Skeletal muscle cell (primary cell): ENCODE measurements around the gene DSN1.
A peak's percentile ranks its signal among the peaks of the same experiment; 100 is the strongest.
"Not testable (repeated sequence)": the region's sequence is repeated elsewhere in the genome, so short reads cannot be mapped to it uniquely, and the experiment has no call there.

ENCODE experiments used
- DNase-seq: peaks from one replicate; pipeline ENCODE4 v3.0.0-alpha.2; 2010; ENCODE audit warnings: low read depth
- H3K4me3 ChIP-seq: 2 replicates; pipeline ENCODE4 v1.5.1; 2011; ENCODE audit warnings: low read depth, mild to moderate bottlenecking, control low read depth, low read length, moderate library complexity

Gene DSN1

DNA sequence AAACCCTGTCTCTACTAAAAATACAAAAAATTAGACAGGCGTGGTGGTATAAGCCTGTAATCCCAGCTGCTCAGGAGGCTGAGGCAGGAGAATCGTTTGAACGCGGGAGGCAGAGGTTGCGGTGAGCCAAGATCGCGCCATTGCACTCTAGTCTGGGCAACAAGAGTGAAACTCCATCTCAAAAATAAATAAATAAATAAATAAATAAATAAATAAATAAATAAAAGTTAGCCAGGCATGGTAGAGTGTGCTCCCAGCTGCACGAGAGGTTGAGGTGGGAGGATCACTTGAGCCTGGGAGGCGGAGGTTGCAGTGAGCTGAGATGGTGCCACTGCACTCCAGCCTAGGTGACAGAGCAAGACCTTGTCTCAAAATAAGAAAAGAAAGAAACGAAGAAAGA, 25.8 kb upstream of the DSN1 start:
- not testable (repeated sequence) for DNase-seq, H3K4me3 ChIP-seq

DNA sequence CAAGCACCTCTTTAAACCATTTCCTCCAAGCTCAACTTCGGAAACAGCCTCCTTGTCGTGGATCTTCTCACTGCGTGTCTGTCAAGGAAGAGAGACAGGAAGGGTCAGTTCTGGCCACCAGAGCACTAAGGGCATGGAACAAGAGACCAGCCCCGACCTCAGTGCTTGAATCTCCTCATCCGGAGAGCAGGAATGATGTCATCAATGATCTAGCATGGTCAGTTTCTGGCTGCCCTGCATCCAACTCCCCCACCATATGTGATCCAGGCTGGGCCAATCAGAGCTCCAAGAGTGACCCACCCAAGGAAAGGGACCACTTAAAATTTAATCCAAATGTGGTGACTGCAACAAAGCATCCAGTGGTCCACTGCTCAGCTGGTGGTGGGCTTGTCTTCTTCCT, 23.3 kb upstream of the DSN1 start:
- no peak overlapping the region for H3K4me3 ChIP-seq
- no peak for DNase-seq

DNA sequence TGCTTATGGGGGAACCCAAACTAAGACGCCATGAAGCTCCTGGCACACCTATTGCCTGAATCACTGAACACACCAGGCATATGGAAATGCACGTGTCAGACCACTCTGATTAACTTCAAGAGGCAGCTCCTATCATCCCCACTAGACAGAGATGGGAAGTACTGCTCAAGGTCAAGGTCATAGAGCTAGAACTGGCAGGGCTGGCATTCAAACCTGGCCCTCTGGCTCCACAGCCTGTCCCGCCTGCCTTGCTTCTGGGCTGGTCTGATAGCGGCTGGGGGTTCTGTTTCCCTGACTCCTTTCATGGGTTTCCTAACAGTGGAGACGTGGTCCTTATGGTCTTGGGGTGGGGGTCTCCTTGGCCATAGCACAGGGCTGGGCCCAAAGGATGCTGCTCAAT, 22.6 kb upstream of the DSN1 start:
- H3K4me3 ChIP-seq: no peak overlapping the region
- no peak for DNase-seq

DNA sequence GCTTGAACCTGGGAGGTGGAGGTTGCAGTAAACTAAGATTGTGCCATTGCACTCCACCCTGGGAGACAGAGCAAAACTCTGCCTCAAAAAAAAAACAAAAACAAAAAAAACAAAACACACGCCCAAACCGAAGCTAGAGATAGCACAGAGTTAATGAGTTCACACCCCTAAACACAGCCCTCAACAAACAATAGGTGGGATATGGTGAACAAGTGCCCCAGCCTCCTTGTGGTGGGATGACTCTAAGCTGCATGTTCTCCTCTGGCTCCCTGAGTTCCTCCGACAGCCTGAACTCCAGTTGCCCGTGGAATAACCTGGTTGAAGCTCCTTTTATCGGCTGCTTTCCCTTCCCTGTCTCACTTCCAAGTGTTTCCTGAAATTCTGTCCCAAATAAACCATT, 22.1 kb upstream of the DSN1 start:
- no peak for DNase-seq
- H3K4me3 ChIP-seq: no peak overlapping the region

DNA sequence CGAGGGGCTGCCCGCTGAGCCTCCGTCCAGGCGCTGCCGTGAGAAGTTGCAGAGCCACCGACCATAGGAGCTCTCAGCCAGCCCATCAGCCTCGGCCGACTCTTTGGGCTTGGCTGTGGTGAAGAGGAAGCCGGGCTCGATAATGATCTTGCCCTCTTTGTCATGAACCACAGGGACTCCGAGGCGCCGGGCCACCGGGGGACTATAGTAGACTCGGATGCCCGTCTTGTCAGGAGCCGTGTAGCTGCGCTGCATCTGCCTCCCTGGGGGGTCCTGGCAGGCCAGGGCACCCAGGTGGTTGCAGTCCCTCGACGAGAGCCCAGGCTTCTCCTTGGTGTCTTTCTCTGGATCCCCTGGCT, 20.5 kb upstream of the DSN1 start:
- no peak overlapping the region for H3K4me3 ChIP-seq
- DNase-seq: no peak

DNA sequence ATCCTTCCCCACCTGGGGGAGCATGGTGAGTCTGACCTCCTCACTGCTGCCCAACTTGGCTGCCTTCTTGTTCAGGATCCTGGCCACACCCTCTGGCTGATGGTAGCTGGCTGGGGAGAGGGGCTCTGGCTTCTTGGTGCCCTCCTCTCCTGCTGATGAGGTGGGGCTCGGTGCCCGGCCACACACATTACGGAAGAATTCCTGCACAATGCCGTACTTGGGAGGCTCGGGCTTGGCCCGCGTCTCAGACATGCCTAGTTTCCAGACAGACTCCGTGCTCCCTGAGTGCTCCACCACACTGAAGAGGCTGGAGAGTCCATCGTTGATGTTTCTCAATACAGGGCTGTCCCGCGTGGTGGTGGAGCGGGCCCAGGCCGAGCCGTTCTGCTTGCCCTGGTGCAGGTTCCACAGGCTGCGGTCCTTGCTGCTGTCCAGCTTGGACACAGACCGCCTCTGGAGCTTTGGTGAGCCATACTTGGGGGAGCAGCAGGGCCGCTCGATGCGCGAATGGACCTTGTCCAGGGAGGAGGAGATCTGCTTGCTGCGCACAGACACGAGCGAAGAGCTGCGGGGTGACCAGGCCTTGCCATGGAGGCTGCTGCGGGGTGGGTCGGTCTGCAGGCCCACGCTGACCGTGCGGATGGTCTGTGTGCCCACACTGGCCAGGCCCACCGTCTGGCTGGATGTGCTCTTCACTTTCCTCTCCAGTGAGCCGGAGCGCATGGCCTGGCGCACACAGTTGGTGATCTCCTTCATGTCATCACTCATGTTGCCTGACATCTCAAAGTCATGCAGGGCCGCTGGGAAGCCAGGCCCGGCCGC, 19.9 kb upstream of the DSN1 start:
- H3K4me3 ChIP-seq: no peak overlapping the region
- DNase-seq: no peak

DNA sequence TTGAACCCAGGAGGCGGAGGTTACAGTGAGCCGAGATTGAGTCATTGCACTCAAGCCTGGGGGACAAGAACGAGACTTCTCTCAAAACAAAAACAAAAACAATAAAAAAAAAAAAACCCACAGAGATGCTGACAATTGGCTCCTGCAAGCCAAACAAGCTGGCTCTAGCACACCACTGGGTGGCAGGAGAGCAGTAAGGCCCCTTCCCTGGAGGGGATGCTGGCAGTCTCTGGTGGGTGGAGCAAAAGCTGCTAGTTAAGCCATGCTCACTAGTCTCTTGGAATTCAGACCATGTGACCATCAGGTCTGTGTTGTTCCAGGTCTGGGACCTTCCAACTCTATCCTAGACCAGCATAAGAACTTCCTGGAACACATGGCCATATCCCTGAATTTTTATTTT, 18.9 kb upstream of the DSN1 start:
- peak; percentile 25 for DNase-seq
- no peak overlapping the region for H3K4me3 ChIP-seq

DNA sequence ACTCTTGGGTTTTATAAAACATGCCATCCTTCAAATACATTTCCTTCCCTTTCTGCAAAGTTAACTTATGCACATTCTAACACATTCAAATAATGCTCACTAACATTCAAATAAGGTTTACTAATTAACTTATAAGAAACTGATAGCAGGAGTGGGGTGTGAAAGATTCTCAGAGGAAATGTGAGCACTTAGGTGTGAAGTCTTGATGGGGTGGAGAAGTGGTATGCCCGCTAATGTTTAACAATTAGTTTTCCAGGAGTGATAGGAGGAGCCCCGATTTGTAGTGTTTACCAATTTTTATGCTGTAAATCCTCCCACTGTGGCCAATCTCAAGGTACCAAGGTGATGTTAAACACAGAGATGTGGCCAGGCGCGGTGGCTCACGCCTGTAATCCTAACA, 18.3 kb upstream of the DSN1 start:
- no peak overlapping the region for H3K4me3 ChIP-seq
- no peak for DNase-seq

DNA sequence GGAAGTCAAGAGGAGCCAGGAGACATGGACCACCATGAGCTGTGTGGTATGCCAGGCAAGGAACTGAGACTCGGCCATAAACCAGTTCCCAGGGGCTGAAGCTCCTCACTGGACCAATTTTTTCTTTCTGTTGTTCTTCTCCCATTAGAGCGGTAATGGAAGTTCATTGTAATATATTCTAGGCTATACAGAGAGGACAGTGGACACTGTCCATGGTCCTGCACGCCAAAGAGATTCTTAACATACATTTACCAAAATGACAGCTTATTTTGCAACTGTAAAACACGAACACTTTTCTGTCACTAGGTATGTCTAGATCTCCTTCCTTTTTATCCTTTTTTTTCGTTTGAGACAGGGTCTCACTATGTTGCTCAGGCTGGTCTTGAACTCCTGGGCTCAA, 13.1 kb upstream of the DSN1 start:
- no peak overlapping the region for H3K4me3 ChIP-seq
- DNase-seq: no peak

DNA sequence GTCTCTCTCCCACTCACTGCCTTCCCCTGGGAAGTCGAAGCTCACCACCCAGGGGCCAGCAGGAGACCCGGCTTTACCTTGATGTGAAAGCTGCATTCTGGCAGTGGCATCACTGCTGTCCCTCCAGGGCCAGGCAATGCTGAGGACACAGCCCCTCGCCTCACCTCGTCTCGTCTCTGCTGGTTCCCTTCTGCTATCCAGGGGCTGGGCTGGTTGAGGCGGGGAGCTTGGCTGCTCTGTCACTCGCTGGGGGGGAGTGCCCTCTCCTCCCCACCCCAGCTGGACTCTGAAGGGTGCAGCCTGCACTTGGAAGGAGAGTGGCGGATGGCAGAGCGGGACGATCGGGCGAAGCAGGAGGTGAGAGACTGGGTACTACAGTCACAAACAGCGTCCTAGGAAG, 12.7 kb upstream of the DSN1 start:
- no peak overlapping the region for H3K4me3 ChIP-seq

DNA sequence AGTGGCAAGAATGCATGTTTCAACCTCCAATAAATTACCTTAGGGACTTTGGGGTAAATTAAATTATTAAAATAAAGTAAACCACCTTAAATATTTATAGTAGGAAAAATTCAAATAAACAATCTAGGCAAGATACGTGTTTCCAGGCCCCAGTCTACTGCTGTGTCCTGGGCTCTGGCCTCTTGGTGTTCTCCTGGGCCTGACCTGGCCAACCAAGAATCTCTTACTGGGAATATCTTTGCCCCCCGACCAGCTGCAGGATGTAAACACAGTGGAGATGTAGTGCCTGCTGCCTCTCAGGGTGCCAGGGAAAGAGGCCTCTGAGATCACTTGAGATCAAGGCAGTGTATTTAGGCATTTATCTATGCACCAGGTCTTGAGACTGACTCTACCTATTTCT, 11.7 kb upstream of the DSN1 start:
- no peak for DNase-seq
- H3K4me3 ChIP-seq: no peak overlapping the region

More for the DNA sequence above, 12.7 kb upstream of the DSN1 start:
- no peak for DNase-seq

DNA sequence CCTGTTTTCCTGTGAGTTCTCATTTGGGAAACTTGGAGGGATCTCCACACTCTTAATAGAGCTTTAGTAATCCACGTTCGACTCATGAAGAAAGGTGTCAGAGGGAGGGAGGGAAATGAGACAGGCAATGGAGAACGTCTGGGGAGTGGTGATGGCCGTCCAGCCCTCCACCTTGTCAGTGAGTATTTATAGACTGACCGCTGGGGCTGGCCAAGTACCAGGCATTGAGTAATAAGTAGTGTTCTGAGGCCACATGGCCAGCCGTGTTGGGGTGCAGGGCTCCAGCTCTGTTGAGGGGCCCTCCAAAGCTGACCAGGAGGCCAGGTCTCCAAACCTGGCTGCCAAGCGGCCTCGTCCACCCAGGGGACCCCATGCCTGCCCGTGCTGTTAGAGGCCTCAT, 11.3 kb upstream of the DSN1 start:
- no peak for DNase-seq
- no peak overlapping the region for H3K4me3 ChIP-seq

DNA sequence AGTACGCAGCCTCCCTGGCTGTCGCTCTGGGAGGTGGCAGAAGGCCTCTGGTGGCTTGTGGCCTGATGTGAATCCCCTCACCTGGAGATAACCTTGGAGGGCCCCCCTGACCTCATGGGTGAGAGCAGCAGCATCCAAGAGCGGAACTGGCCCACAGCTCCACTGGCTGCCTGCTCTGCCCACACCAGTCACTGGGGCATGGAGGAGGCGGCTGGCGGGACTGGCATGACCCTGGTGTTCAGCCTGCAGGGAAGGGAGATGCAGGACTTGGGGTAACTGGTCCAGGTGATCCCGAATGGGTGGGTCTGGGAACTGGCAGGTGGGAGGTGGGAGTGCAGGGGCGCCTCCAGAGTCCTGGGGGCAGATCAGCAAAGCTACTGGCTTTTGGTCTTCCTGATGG, 10.6 kb upstream of the DSN1 start:
- H3K4me3 ChIP-seq: no peak overlapping the region
- no peak for DNase-seq

DNA sequence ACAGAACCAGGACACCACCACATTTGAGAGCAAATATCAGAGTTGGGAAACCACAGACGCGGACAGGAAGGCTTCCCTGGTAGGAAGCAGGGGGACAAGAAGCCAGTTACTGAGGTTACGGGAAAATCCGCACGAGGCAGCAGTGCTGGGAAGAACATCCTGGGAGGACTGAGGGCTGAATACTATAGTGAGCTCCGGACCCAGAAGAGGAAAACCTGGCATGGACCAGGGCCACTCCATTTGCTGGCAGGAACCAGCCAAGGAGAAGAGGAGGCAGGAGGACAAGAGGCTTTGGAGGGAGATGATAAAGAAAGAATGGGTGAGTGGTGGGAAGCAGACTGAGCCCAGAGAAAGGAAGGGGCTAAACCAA, 6.1 kb upstream of the DSN1 start:
- no peak for DNase-seq
- H3K4me3 ChIP-seq: no peak overlapping the region

DNA sequence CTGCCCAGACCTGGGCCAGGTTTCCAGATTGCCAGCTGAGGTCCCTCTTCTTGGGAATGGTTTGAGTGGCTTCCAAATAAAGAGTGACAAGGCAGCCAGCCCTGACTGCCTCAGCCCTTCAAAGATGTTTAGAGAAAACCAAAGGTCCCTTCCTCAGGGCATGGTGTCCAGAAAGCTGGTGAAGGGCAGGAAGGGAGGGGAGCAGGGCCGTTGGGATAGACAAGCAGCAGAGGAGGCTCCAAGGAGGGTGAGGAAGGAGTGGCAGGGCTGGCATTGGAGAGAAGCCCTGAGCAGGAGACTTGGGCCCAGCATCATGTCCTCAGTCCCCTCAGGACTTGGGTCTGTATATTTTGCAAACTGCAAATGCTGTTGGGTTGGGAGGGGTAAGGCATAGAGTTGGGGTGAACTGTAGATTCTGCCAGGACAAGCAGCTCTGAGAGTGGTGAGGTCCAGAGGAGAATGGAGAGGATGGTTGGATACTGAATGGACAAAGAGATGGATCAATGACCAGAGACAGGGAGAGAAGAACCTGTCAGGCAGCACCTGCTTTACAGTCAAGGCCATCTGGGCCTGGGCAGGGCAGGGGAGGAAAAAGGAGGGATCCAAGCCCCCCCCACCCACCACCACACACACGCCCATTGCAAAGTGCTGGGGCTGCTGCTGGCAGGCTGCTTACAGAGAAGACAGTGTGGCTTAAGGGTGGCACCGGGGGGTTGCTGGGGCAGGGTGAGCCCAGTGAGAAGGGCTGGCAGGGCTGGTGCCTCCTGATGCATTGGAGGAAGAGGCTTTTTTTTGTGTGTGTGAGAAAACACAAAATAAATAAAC, 5.5 kb upstream of the DSN1 start:
- DNase-seq: no peak
- H3K4me3 ChIP-seq: no peak overlapping the region

DNA sequence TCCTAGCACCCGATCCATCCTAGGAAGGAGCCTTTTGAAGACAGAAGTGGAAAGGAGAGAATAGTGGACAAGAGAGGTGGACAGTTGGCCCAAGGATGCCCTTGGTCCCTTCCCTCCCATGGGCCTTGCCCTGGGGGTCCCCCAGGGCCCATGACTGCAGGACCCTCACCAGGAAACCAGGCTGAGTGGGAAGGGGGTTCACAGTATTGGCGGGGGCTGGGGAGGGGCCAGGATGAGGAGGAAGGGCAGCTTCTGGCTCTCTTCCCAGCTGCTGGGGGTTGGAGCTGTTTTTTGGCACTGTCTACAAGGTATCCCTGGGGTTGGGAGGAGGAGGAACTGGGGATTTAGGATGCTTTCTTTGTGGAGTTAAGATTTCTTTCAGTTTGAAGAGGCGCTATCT, 4.0 kb upstream of the DSN1 start:
- no peak overlapping the region for H3K4me3 ChIP-seq
- DNase-seq: no peak

DNA sequence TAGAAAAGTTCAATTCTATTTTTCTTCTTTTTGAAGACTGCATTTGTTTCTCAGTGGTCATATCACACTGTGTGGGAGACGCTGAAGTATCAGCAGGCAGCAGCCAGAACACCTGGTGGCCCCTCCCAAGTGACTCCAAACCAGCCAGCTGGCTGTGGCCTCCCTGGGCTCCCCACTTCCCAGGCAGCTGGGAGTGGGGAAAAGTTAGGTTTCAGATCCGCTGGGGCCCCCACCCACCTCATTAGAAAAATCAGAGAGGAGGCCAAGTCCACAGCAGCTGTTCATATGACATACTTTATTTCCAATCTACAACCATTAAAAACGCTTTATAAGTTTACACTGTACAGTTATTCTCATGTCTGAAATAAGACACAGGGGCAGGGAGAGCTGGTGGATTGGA, 3.6 kb upstream of the DSN1 start:
- H3K4me3 ChIP-seq: no peak overlapping the region
- DNase-seq: no peak

DNA sequence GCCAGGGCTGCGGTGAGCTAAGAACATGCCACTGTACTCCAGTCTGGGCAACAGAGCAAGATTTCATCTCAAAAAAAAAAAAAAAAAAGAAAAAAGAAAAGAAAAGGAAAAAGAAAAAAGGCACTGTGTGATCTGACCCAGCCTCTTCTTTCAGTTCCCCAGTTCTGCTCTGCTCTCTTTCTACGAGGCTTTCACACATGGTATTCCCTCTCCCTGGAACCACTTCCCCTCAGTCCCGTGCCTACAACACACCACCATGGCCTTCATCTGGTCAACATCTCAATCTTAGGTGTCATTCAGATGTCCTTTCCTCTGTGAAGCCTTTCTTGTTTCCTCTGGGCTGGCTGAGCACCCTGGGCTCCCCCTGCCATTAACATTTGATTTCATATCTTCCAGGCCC, 2.3 kb upstream of the DSN1 start:
- no peak overlapping the region for H3K4me3 ChIP-seq

DNA sequence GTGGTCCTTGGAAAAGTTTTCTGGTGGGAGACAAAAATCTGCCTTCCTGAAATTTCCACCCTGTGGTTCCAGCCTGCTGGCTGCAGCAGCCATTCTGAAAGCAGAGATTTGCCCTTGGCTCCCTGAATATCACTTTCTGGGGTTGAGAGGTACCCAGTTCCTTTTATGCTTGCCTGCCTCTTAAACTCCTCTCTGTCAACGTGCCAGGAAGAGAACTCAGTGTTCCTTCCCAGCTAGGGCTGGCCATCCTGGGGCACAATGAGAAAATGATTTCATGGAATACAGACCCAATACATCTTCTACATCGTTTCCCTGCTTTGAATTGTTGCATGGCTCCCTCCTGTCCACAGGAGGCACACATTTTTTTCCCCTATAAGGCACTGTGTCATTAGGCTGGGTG, 1.6 kb upstream of the DSN1 start:
- no peak for DNase-seq
- no peak overlapping the region for H3K4me3 ChIP-seq

More for the DNA sequence above, 2.3 kb upstream of the DSN1 start:
- no peak for DNase-seq

DNA sequence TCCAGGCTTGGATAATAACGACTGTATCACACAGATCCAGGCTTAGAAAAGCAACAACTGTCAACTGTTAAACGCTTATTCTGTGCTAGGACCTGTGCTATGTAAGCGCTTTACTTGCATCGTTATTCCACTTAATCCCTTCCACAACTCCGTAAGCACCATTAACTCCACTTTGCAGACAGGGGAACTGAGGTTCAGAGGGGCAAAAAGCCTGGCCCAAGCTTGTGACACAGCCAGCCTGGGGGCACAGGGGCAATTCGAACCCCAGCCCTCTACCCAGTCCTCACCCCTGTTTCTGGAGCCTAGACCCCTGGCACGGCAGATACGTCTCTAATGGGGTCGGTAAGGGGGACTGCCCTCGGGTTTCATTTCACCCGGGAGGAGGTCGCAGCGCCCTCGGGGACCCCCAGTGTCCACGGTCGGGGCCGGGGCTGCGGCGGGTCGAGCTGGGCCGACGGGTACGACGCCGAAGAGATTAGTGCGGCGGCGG, 411 bp downstream of the DSN1 start:
- H3K4me3 ChIP-seq: peak overlapping the region; percentile 81
- DNase-seq: no peak

DNA sequence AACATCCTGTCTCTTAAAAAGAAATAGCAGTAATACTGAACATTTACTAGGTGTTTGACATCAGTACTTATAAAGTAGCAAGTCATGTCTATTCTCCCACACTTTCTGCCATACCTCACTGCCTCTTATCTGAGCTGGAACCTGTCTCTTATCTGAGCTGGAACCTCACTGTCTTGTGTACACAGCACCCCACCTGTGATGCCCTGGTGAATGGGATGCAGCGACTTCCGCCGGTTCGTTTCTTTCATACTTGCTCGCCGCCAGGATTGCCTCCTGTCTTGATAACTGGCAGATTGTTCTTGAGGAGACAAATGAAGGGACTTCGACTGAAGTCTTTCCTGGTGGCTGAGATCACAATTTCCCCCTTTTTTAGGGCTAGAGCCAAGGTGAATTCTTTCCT, 2.9 kb downstream of the DSN1 start:
- DNase-seq: no peak

More for the DNA sequence above, 2.9 kb downstream of the DSN1 start:
- H3K4me3 ChIP-seq: no peak overlapping the region
